Astrocyte of the spinal cord (primary cell): Measurements from ENCODE around the gene TDRD10.

Experiments
- DNase-seq: peaks from one replicate; pipeline ENCODE4 v3.0.0; 2011; ENCODE audit warnings: low read depth, low spot score
- H3K4me3 ChIP-seq: 2 replicates; pipeline ENCODE4 v1.5.1; 2011; ENCODE audit warnings: low read depth, mild to moderate bottlenecking, low read length, moderate library complexity
- in situ Hi-C: cut with HindIII; loops from 2 replicates; pipeline ENCODE4 v1.10.0; 2017; ENCODE audit warnings: low sequenced_read_pairs
- TF ChIP-seq, protein P1 (sequence below): IDR thresholded peaks from 2 replicates; pipeline ENCODE4 v1.5.1; 2012; ENCODE audit warnings: low read depth, mild to moderate bottlenecking, low read length, inconsistent platforms

Gene TDRD10

DNA sequence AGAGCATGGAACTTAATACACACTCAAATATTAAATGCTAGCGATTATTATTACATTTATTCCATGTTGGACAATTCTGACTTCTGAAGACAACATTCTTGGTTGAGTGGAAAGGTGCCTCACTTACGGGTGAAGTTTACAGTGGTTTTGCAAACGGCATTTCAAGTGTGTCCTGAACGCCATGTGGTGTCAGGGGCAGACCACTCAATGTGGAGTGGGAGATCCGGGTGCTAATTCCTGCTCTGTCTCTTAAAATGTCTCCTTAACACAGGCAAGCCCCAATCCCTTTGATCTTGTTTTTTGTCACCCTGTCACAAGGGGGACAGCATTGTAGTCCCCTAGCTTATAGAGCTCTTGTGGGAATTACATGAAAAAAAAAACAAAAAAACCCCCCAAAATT, 5.6 kb upstream of the TDRD10 start:
- no peak overlapping the region for H3K4me3 ChIP-seq
- no peak for DNase-seq
- TF ChIP-seq, protein P1, sequence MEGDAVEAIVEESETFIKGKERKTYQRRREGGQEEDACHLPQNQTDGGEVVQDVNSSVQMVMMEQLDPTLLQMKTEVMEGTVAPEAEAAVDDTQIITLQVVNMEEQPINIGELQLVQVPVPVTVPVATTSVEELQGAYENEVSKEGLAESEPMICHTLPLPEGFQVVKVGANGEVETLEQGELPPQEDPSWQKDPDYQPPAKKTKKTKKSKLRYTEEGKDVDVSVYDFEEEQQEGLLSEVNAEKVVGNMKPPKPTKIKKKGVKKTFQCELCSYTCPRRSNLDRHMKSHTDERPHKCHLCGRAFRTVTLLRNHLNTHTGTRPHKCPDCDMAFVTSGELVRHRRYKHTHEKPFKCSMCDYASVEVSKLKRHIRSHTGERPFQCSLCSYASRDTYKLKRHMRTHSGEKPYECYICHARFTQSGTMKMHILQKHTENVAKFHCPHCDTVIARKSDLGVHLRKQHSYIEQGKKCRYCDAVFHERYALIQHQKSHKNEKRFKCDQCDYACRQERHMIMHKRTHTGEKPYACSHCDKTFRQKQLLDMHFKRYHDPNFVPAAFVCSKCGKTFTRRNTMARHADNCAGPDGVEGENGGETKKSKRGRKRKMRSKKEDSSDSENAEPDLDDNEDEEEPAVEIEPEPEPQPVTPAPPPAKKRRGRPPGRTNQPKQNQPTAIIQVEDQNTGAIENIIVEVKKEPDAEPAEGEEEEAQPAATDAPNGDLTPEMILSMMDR = no peak
- in situ Hi-C loops = no loop called here

DNA sequence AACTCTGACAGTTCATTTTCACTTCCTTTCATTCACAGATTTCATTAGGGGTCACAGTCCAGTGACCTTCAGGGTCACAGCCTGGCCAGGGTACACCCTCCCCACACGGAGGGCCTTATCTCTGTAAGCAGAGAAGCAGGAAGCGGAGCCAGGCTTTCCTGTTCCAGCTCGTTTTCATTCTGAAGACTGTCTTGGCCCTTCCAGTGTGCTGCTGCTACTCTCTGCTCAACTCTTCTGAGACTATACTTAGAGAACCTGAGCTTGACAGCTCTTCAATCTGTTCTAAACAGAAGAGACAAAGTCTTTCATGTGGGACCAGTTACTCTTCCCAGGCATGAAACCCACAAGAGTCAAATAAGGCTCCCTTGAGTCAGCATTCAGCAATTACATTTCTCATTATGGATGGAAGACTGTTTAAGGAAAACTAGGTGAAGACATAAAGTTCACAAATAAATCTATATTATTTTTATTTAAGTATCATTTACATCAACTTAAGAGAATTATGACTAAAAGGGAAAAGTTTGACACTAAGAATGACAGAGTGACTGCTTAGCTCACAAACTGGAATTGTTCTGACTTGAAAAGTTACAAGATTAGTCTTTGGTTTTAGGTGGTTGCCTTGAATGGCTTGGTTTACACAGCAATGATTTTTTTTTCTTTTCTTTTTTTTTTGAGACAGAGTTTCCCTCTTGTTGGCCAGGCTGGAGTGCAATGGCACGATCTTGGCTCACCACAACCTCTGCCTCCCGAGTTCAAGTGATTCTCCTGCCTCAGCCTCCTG, 4.8 kb upstream of the TDRD10 start:
- TF ChIP-seq, protein P1 = no peak
- H3K4me3 ChIP-seq = no peak overlapping the region
- no peak for DNase-seq
- in situ Hi-C loops = no loop called here

DNA sequence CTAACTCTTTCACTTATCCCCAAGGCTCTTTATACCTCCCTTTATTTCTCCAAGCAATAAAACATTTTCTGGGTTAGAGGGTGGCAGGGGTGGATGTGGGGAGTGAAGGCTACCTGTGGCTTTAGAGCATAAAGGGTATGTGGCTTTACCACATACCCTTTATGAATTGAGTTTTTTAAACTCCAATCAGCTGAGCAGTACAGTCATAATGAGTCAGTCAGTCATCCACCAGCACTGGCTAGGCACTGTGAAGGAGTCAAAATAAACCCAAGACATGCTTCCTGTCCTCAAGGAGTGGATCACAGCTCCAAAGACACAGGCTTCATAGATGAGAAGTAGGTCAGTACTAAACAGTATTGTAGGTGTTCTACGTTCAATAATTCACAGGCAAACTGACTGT, 2.6 kb upstream of the TDRD10 start:
- in situ Hi-C loops = no loop called here
- TF ChIP-seq, protein P1 = no peak
- no peak overlapping the region for H3K4me3 ChIP-seq
- DNase-seq = no peak

DNA sequence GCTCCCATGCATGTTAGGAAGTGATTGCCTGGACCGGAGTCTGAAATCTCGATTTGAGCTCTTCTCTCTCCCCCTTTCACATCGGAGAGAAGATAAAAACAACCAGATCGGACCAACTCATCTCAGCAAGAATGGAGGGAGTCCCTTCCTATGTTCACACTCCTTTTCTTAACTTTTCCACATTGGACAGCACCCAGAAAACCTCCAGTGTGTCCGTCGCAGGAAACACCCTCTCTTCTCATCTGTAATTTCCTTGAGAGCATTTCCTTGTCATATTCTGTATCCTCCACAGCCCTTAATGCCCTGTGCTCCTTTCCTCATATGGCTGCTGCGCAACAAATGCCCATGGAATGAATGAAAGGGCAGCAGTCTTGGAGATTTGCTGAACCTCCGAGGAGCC, 1.5 kb upstream of the TDRD10 start:
- TF ChIP-seq, protein P1 = no peak
- in situ Hi-C loops = no loop called here
- H3K4me3 ChIP-seq = no peak overlapping the region
- no peak for DNase-seq

DNA sequence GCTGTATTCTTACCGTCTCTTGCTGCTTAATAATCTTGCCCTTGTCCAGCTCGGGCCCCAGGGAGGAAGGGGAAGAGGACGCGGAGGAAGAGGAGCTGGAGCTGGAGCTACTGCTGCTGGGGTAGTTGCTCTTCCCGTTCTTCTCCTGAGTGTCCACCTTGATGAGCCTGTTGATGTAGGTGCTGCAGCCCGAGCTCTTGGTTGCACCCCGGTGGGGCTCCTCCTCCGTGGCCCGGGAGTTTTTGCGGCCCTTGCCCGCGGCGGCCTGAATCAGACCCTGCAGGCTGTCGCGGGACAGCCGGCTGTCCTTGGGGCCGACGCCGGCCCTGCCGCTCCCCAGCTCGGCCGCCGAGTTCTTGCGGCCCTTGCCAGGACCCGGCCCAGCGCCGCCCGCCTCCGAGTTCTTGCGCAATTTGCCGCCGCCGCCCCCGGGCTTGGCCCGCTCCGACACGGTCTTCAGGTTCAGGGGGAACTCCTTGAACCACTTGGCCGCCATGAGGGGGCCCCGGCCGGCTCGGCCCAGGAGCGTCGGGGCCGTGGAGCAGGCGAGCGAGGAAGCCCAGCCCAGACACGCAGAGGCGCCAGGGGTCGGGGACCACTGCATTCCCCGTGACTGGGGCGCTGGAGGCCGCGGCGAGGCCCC, 475 bp upstream of the TDRD10 start:
- in situ Hi-C loops = no loop called here
- DNase-seq = no peak
- TF ChIP-seq, protein P1 = no peak
- H3K4me3 ChIP-seq = no peak overlapping the region

DNA sequence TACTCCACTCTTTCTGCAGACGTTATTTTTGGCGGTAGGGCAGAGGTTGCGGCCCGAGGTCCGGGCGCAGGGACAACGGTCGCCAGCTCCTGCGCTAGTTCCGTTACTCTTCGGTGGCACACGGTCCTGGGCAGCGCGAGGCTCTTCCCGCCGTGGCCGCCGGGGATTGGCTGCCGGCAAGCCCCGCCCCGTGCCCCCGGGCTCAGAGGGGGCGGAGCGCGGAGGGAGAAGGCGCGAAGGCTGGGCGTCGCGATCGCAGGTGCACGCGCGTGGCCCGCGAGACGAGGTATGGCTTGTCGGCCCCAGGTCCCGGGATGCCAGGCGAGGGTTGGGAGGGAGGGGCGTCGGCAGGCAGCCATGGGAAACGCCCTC, 711 bp downstream of the TDRD10 start:
- no peak for DNase-seq
- H3K4me3 ChIP-seq = no peak overlapping the region
- TF ChIP-seq, protein P1 = no peak
- in situ Hi-C loops = no loop called here
